Keratinocyte (primary cell): ENCODE measurements around the gene UCK2. TPM values are rescaled to one million over a fixed set of nuclear protein-coding genes. Genes with fewer than 3 reads are reported as not detected.

Experiments
- DNase-seq: peaks from one replicate; pipeline ENCODE4 v3.0.0-alpha.2; 2011; ENCODE audit warnings: low read depth, missing footprints, low spot score
- FAIRE-seq: peaks from 2 replicates; lab custom pipeline; 2011; peaks lifted over from hg19 to GRCh38; lab: Jason Lieb, UNC
- H2AFZ ChIP-seq: 2 replicates; pipeline ENCODE4 v1.6.0; 2012; ENCODE audit warnings: low read length, control low read depth, inconsistent platforms; ENCODE audit not compliant: control insufficient read depth
- H3K27ac ChIP-seq: 2 replicates; pipeline ENCODE4 v1.5.1; 2011; ENCODE audit warnings: low read length; ENCODE audit not compliant: control insufficient read depth, insufficient read depth
- H3K27me3 ChIP-seq: 3 replicates; pipeline ENCODE4 v1.6.0; 2011; ENCODE audit warnings: low read length; ENCODE audit not compliant: control insufficient read depth, insufficient read depth; ENCODE audit errors: extremely low read depth
- H3K36me3 ChIP-seq, 2 experiments: 2 replicates in 1 of 2; 3 replicates in 1 of 2; pipeline ENCODE4 v1.5.1; 2011; ENCODE audit warnings: low read length in 2 of 2, mild to moderate bottlenecking in 1 of 2; ENCODE audit not compliant: control insufficient read depth in 2 of 2, insufficient read depth in 2 of 2; ENCODE audit errors: extremely low read depth in 1 of 2
- H3K4me1 ChIP-seq: 3 replicates; pipeline ENCODE4 v1.5.1; 2011; ENCODE audit warnings: low read length; ENCODE audit not compliant: control insufficient read depth, insufficient read depth; ENCODE audit errors: extremely low read depth
- H3K4me2 ChIP-seq: 3 replicates; pipeline ENCODE4 v1.6.0; 2011; ENCODE audit warnings: low read depth, low read length; ENCODE audit not compliant: control insufficient read depth, insufficient read depth; ENCODE audit errors: extremely low read depth
- H3K4me3 ChIP-seq, 3 experiments: fragments of 200-600 bp in 1 of 3; sonication (generic) in 1 of 3; 2 replicates in 2 of 3; 3 replicates in 1 of 3; pipeline ENCODE4 v1.5.1; 2011 to 2016; ENCODE audit warnings: low read length in 3 of 3, mild to moderate bottlenecking in 3 of 3, control low read depth in 2 of 3, inconsistent platforms in 1 of 3, low read depth in 1 of 3, mixed read lengths in 1 of 3, mixed run types in 1 of 3, moderate library complexity in 1 of 3; ENCODE audit not compliant: control insufficient read depth in 2 of 3, insufficient read depth in 2 of 3; ENCODE audit errors: extremely low read depth in 1 of 3
- H3K79me2 ChIP-seq: 2 replicates; pipeline ENCODE4 v1.6.0; 2012; ENCODE audit warnings: low read length; ENCODE audit not compliant: control insufficient read depth, insufficient read depth
- H3K9ac ChIP-seq: 3 replicates; pipeline ENCODE4 v1.6.0; 2011; ENCODE audit warnings: low read length; ENCODE audit not compliant: control insufficient read depth, insufficient read depth; ENCODE audit errors: extremely low read depth
- H3K9me1 ChIP-seq: 3 replicates; pipeline ENCODE4 v1.6.0; 2011; ENCODE audit warnings: low read length; ENCODE audit not compliant: control insufficient read depth, insufficient read depth; ENCODE audit errors: extremely low read depth
- H3K9me3 ChIP-seq: 2 replicates; pipeline ENCODE4 v1.5.1; 2012; ENCODE audit warnings: low read depth, low read length; ENCODE audit not compliant: control insufficient read depth
- H4K20me1 ChIP-seq: 3 replicates; pipeline ENCODE4 v1.6.0; 2011; ENCODE audit warnings: low read length; ENCODE audit not compliant: control insufficient read depth, insufficient read depth; ENCODE audit errors: extremely low read depth
- CTCF ChIP-seq, 3 experiments: IDR thresholded peaks in 1 of 3; conservative IDR thresholded peaks in 1 of 3; optimal IDR thresholded peaks in 1 of 3; 2 replicates in 2 of 3; 3 replicates in 1 of 3; pipeline versions ENCODE3 to v1.5.1; 2011; ENCODE audit warnings: low read length in 3 of 3, mild to moderate bottlenecking in 3 of 3, moderate library complexity in 2 of 3, control low read depth in 1 of 3, inconsistent platforms in 1 of 3; ENCODE audit not compliant: insufficient read depth in 2 of 3; ENCODE audit errors: extremely low read depth in 1 of 3
- EZH2 ChIP-seq: IDR thresholded peaks from one replicate; pipeline ENCODE4 v1.6.1; 2012; ENCODE audit warnings: inconsistent platforms, mild to moderate bottlenecking, low read length, moderate library complexity
- dilution Hi-C: fragments of 300-500 bp; cut with MboI; formaldehyde crosslinking; loops from one replicate; pipeline ENCODE4 v1.7.0; 2020; ENCODE audit warnings: low sequenced_read_pairs; ENCODE audit not compliant: extremely low pct_ligation_motif_present
- polyA plus RNA-seq, 5 experiments: library from polyadenylated mRNA; depleted of rRNA in 3 of 5; stranded (reverse) in 3 of 5; stranded (forward) in 1 of 5; unstranded in 1 of 5; fragments of >200 nt; gene quantifications; 1 replicate in 1 of 5; 2 replicates in 3 of 5; 3 replicates in 1 of 5; pipeline versions ENCODE4 v1.2.1 to v1.2.3, GENCODE V29; 2011 to 2012; ENCODE audit warnings: missing spikeins in 2 of 5, low read depth in 1 of 5, low replicate concordance in 1 of 5

UCK2 gene
- polyA plus RNA-seq, 1 donor (not counting 4 experiments of a cell fraction or from before 2014, with no cell fraction given): 71.9 TPM

GRCh38 chr1:165893507-165893906 is 66.1 kb downstream of the UCK2 start:
- Histone ChIP-seq H3K36me3 (peaks cover 28 to 37% of the 10 kb centered on the region in 2 experiments), H3K27ac (no peak overlapping the region), H3K27me3 (no peaks in the 10 kb centered on the region), H4K20me1 (no peaks in the 10 kb centered on the region), H3K9ac (no peak overlapping the region), H3K4me3 (no peak overlapping the region), H3K9me1 (no peaks in the 10 kb centered on the region), H3K79me2 (peaks cover 27% of the 10 kb centered on the region), H3K4me2 (no peak overlapping the region), H3K4me1 (peaks cover 22% of the 10 kb centered on the region), H3K9me3 (no peaks in the 10 kb centered on the region), H2AFZ (no peak overlapping the region)
- DNase-seq: no peak
- dilution Hi-C loops: no loop called here
- FAIRE-seq: no peak
- TF ChIP-seq CTCF (optimal IDR thresholded peaks at IDR 0.05 in 1 of 3, IDR thresholded peaks at IDR 0.05 in 1 of 3, conservative IDR thresholded peaks at IDR 0.05 in 1 of 3; ENCODE audit: extremely low read depth in 1 of 3, insufficient read depth in 2 of 3, low read length in 3 of 3) (no peak), EZH2 (no peak)

GRCh38 chr1:165894591-165894990 is 67.2 kb downstream of the UCK2 start:
- Histone ChIP-seq H3K4me1 (peaks cover 33% of the 10 kb centered on the region), H3K9ac (no peak overlapping the region), H3K4me3 (no peak overlapping the region), H3K79me2 (peaks cover 17% of the 10 kb centered on the region), H4K20me1 (no peaks in the 10 kb centered on the region), H2AFZ (no peak overlapping the region), H3K4me2 (no peak overlapping the region), H3K36me3 (peaks cover 28 to 37% of the 10 kb centered on the region in 2 experiments), H3K9me3 (no peaks in the 10 kb centered on the region), H3K27me3 (no peaks in the 10 kb centered on the region), H3K27ac (no peak overlapping the region), H3K9me1 (no peaks in the 10 kb centered on the region)
- FAIRE-seq (no peak), DNase-seq (no peak)
- dilution Hi-C loops: no loop called here
- TF ChIP-seq CTCF (optimal IDR thresholded peaks at IDR 0.05 in 1 of 3, IDR thresholded peaks at IDR 0.05 in 1 of 3, conservative IDR thresholded peaks at IDR 0.05 in 1 of 3; ENCODE audit: extremely low read depth in 1 of 3, insufficient read depth in 2 of 3, low read length in 3 of 3) (peak in 1 of 3 experiments; percentile 8), EZH2 (no peak)
